ENCODE results near the gene COL23A1. TPM values are rescaled to one million over a fixed set of nuclear protein-coding genes. Genes with fewer than 3 reads are reported as not detected.

The COL23A1 gene
- total and polyA plus RNA-seq, 2 experiments from 2014 or later: 4.8 to 8.2 TPM

- no peaks in the 10 kb centered on the region for H3K4me1 ChIP-seq (ENCODE audit: insufficient read depth)
- H3K27me3 ChIP-seq (ENCODE audit: insufficient read depth): no peaks in the 10 kb centered on the region
- no peak overlapping the region for H2AFZ ChIP-seq
- H3K79me2 ChIP-seq (replicated peaks; ENCODE audit: insufficient read depth): no peaks in the 10 kb centered on the region
- DNase-seq (ENCODE audit: low spot score): no peak
- no peaks in the 10 kb centered on the region for H4K20me1 ChIP-seq (replicated peaks; ENCODE audit: insufficient read depth)
- peaks cover 3% of the 10 kb centered on the region; the same call in 2 of the 3 replicates for H3K4me1 Mint-ChIP-seq
- TF ChIP-seq CREB1 (CRISPR knock-in tag; IDR thresholded peaks at IDR 0.05; ENCODE audit: low read depth): no peak
- TF ChIP-seq REST (IDR thresholded peaks at IDR 0.05; ENCODE audit: unreplicated experiment): no peak
- TF ChIP-seq POLR2AphosphoS5 (IDR thresholded peaks at IDR 0.05; ENCODE audit: low read depth): no peak
- TF ChIP-seq ZNF114 (CRISPR knock-in tag; IDR thresholded peaks at IDR 0.05): no peak
- no peak for TF ChIP-seq STAT1 (IDR thresholded peaks at IDR 0.05; ENCODE audit: unreplicated experiment)
- TF ChIP-seq NANOG (IDR thresholded peaks at IDR 0.05; ENCODE audit: borderline replicate concordance): no peak
- TF ChIP-seq JUNB (IDR thresholded peaks at IDR 0.05; ENCODE audit: unreplicated experiment): no peak
- no peak for TF ChIP-seq ZNF462 (CRISPR knock-in tag; IDR thresholded peaks at IDR 0.05)
- no peak for TF ChIP-seq CTCF (conservative IDR thresholded peaks at IDR 0.05; ENCODE audit: low read depth in 2 of 2)
- TF ChIP-seq EZH2phosphoT487 (IDR thresholded peaks at IDR 0.05; ENCODE audit: unreplicated experiment): no peak
- no peak for TF ChIP-seq ETS1 (IDR thresholded peaks at IDR 0.05)
- TF ChIP-seq ZNF331 (CRISPR knock-in tag; IDR thresholded peaks at IDR 0.05; ENCODE audit: low read depth): no peak
- TF ChIP-seq EZH2 (IDR thresholded peaks at IDR 0.05; ENCODE audit: low read depth, unreplicated experiment): no peak
- H3K27ac Mint-ChIP-seq: no peak overlapping the region
- no peak overlapping the region for H3K4me3 ChIP-seq
- H3K9me3 Mint-ChIP-seq: peaks cover 5% of the 10 kb centered on the region; the same call in 2 of the 3 replicates
- no peaks in the 10 kb centered on the region for H3F3A ChIP-seq (replicated peaks; ENCODE audit: low read depth)
- peak; percentile 35 for ATAC-seq
- no peaks in the 10 kb centered on the region; the same call in 2 of the 3 replicates for H3K36me3 Mint-ChIP-seq (ENCODE audit: low read depth)
- H3K9me2 ChIP-seq (ENCODE audit: insufficient read depth): no peaks in the 10 kb centered on the region
- H3K27ac ChIP-seq (ENCODE audit: low read depth): no peak overlapping the region
- H3K4me2 ChIP-seq: no peak overlapping the region
- H3K27me3 Mint-ChIP-seq (ENCODE audit: insufficient read depth, low read depth, poor library complexity): peaks cover 11% of the 10 kb centered on the region
- no peak overlapping the region for H3K4me3 Mint-ChIP-seq
- no peaks in the 10 kb centered on the region for H3K36me3 ChIP-seq (ENCODE audit: insufficient read depth)
Observed at GRCh38 chr5:178286226-178287090, 303.7 kb downstream of the COL23A1 start.

All from GM23338 (cell line).